ENCODE measurements around the gene HPSE2.
"Not testable (repeated sequence)": the region's sequence is repeated elsewhere in the genome, so short reads cannot be mapped to it uniquely, and the experiment has no call there.

Gene HPSE2

GRCh38 chr10:99005254-99005653, 230.4 kb downstream of the HPSE2 start:
- no peak for DNase-seq (ENCODE audit: low read depth)
- no peak for TF ChIP-seq CTCF (conservative IDR thresholded peaks at IDR 0.05; ENCODE audit: low read length)

GRCh38 chr10:99004738-99005137, 230.9 kb downstream of the HPSE2 start:
- no peak for TF ChIP-seq CTCF (conservative IDR thresholded peaks at IDR 0.05; ENCODE audit: low read length)
- no peak overlapping the region for H3K4me3 ChIP-seq (ENCODE audit: low read length)
- no peak for DNase-seq (ENCODE audit: low read depth)

More at GRCh38 chr10:99005254-99005653, 230.4 kb downstream of the HPSE2 start:
- H3K4me3 ChIP-seq (ENCODE audit: low read length), result no peak overlapping the region

GRCh38 chr10:99002392-99002791, 233.3 kb downstream of the HPSE2 start:
- TF ChIP-seq CTCF (conservative IDR thresholded peaks at IDR 0.05; ENCODE audit: low read length), result no peak
- DNase-seq (ENCODE audit: low read depth), result no peak

GRCh38 chr10:98997596-98997995, 238.1 kb downstream of the HPSE2 start:
- no peak overlapping the region for H3K4me3 ChIP-seq (ENCODE audit: low read length)
- TF ChIP-seq CTCF (conservative IDR thresholded peaks at IDR 0.05; ENCODE audit: low read length), result no peak
- DNase-seq (ENCODE audit: low read depth), result no peak

More at GRCh38 chr10:99002392-99002791, 233.3 kb downstream of the HPSE2 start:
- H3K4me3 ChIP-seq (ENCODE audit: low read length), result no peak overlapping the region

GRCh38 chr10:98994030-98994429, 241.6 kb downstream of the HPSE2 start:
- TF ChIP-seq CTCF (conservative IDR thresholded peaks at IDR 0.05; ENCODE audit: low read length), result no peak
- no peak overlapping the region for H3K4me3 ChIP-seq (ENCODE audit: low read length)
- DNase-seq (ENCODE audit: low read depth), result no peak

GRCh38 chr10:98983751-98984150, 251.9 kb downstream of the HPSE2 start:
- H3K4me3 ChIP-seq (ENCODE audit: low read length); DNase-seq (ENCODE audit: low read depth): not testable (repeated sequence)

- no peak for TF ChIP-seq CTCF (conservative IDR thresholded peaks at IDR 0.05; ENCODE audit: low read length)
- no peak for DNase-seq (ENCODE audit: low read depth)
- no peak overlapping the region for H3K4me3 ChIP-seq (ENCODE audit: low read length)
Observed at GRCh38 chr10:98980353-98980752, 255.3 kb downstream of the HPSE2 start.

- no peak for DNase-seq (ENCODE audit: low read depth)
- TF ChIP-seq CTCF (conservative IDR thresholded peaks at IDR 0.05; ENCODE audit: low read length), result no peak
- no peak overlapping the region for H3K4me3 ChIP-seq (ENCODE audit: low read length)
Observed at GRCh38 chr10:98971464-98971863, 264.2 kb downstream of the HPSE2 start.
